SK-N-SH (cell line): ENCODE measurements around the gene PEPD. TPM values are rescaled to one million over a fixed set of nuclear protein-coding genes. Genes with fewer than 3 reads are reported as not detected.
"Not testable (repeated sequence)": the region's sequence is repeated elsewhere in the genome, so short reads cannot be mapped to it uniquely, and the experiment has no call there.

Source experiments
- CTCF ChIA-PET: fragments of 300-600, 350-600 bp; formaldehyde crosslinking; extraction: SDS; loops from one replicate; lab custom pipeline; 2021; lab: Yijun Ruan, JAX
- POLR2A ChIA-PET: fragments of 350-600 bp; sonication (Branson Sonifier 250); formaldehyde crosslinking; extraction: SDS; loops from one replicate; lab custom pipeline; 2020; ENCODE audit warnings: antibody characterized with exemption, inconsistent platforms; lab: Yijun Ruan, JAX
- DNase-seq: peaks from one replicate; pipeline ENCODE4 v3.0.0; 2012
- H2AFZ ChIP-seq: fragments of 200-600 bp; sonication (generic); 2 replicates; pipeline ENCODE4 v1.8.1; 2016; ENCODE audit warnings: antibody characterized with exemption, mild to moderate bottlenecking, low read depth
- H3F3A ChIP-seq: fragments of 200-600 bp; sonication (generic); replicated peaks from 2 replicates; pipeline ENCODE3; 2016; ENCODE audit warnings: antibody characterized with exemption, mild to moderate bottlenecking; ENCODE audit not compliant: insufficient read depth
- H3K27ac ChIP-seq, 2 experiments: fragments of 200-500 bp in 1 of 2; fragments of 200-600 bp in 1 of 2; sonication (Bioruptor generic) in 1 of 2; sonication (generic), shearing (Covaris generic) in 1 of 2; 2 replicates each; pipeline versions ENCODE4 v1.5.1 to v1.6.1; 2014 to 2016; ENCODE audit warnings: low read depth in 2 of 2, inconsistent platforms in 1 of 2, low read length in 1 of 2, mild to moderate bottlenecking in 1 of 2, mixed read lengths in 1 of 2
- H3K27me3 ChIP-seq: fragments of 200-600 bp; sonication (generic), shearing (Covaris generic); 2 replicates; pipeline ENCODE4 v1.6.1; 2016; ENCODE audit warnings: mixed run types; ENCODE audit not compliant: insufficient read depth
- H3K36me3 ChIP-seq, 2 experiments: fragments of 200-500 bp in 1 of 2; fragments of 200-600 bp in 1 of 2; sonication (Bioruptor generic) in 1 of 2; sonication (generic) in 1 of 2; replicated peaks in 1 of 2; 2 replicates each; pipeline versions ENCODE3 to v1.5.1; 2014 to 2016; ENCODE audit warnings: low read length in 1 of 2, mild to moderate bottlenecking in 1 of 2; ENCODE audit not compliant: insufficient read depth in 2 of 2, control insufficient read depth in 1 of 2
- H3K4me1 ChIP-seq, 2 experiments: fragments of 200-500 bp in 1 of 2; fragments of 200-600 bp in 1 of 2; sonication (Bioruptor generic) in 1 of 2; sonication (generic), shearing (Covaris generic) in 1 of 2; 2 replicates each; pipeline versions ENCODE4 v1.5.1 to v1.6.1; 2014 to 2016; ENCODE audit warnings: low read depth in 1 of 2, low read length in 1 of 2, mixed run types in 1 of 2; ENCODE audit not compliant: insufficient read depth in 2 of 2, control insufficient read depth in 1 of 2
- H3K4me2 ChIP-seq: fragments of 200-600 bp; sonication (generic), shearing (Covaris generic); 2 replicates; pipeline ENCODE4 v1.6.1; 2017; ENCODE audit warnings: mixed run types
- H3K4me3 ChIP-seq, 2 experiments: fragments of 200-500 bp in 1 of 2; fragments of 200-600 bp in 1 of 2; sonication (Bioruptor generic) in 1 of 2; sonication (generic), shearing (Covaris generic) in 1 of 2; 2 replicates each; pipeline versions ENCODE4 v1.5.1 to v1.8.1; 2014 to 2016; ENCODE audit warnings: low read depth in 2 of 2, inconsistent platforms in 1 of 2, low read length in 1 of 2, mild to moderate bottlenecking in 1 of 2, mixed read lengths in 1 of 2, moderate library complexity in 1 of 2
- H3K79me2 ChIP-seq: fragments of 200-600 bp; sonication (generic); 2 replicates; pipeline ENCODE4 v1.8.1; 2017; ENCODE audit warnings: mild to moderate bottlenecking; ENCODE audit not compliant: insufficient read depth
- H3K9ac ChIP-seq: fragments of 200-600 bp; sonication (generic); 2 replicates; pipeline ENCODE4 v1.6.1; 2017; ENCODE audit warnings: mixed run types
- H3K9me2 ChIP-seq: fragments of 200-600 bp; sonication (generic); 2 replicates; pipeline ENCODE4 v1.6.1; 2017; ENCODE audit warnings: mixed run types
- H3K9me3 ChIP-seq: fragments of 200-600 bp; sonication (generic); 2 replicates; pipeline ENCODE4 v1.6.1; 2017; ENCODE audit warnings: mixed run types, mild to moderate bottlenecking, moderate library complexity
- H4K20me1 ChIP-seq: fragments of 200-600 bp; sonication (generic); 2 replicates; pipeline ENCODE4 v1.6.1; 2017; ENCODE audit warnings: mild to moderate bottlenecking, mixed run types; ENCODE audit not compliant: insufficient read depth
- CHD2 ChIP-seq: fragments of 150-350 bp; IDR thresholded peaks from 2 replicates; pipeline ENCODE4 v1.6.1; 2018; ENCODE audit warnings: low read length; ENCODE audit not compliant: partially characterized antibody
- CTCF ChIP-seq: fragments of 200-600 bp; sonication (generic); IDR thresholded peaks from 2 replicates; pipeline ENCODE4 v1.6.1; 2017; ENCODE audit warnings: antibody characterized with exemption, mild to moderate bottlenecking, moderate library complexity
- EZH2phosphoT487 ChIP-seq: fragments of 200-600 bp; sonication (generic); IDR thresholded peaks from 2 replicates; pipeline ENCODE4 v1.6.1; 2017; ENCODE audit warnings: low read depth, mixed run types, mild to moderate bottlenecking, antibody characterized with exemption, moderate library complexity, borderline replicate concordance
- FOSL2 ChIP-seq: IDR thresholded peaks from 2 replicates; pipeline ENCODE4 v1.4.0; 2012; ENCODE audit warnings: low read depth, mild to moderate bottlenecking, moderate library complexity, borderline replicate concordance
- GABPA ChIP-seq: IDR thresholded peaks from 2 replicates; pipeline ENCODE4 v1.4.0; 2012; ENCODE audit warnings: low read depth, mild to moderate bottlenecking
- GATA2 ChIP-seq: sonication (generic); formaldehyde crosslinking; IDR thresholded peaks from 2 replicates; pipeline ENCODE4 v1.5.0; 2020; ENCODE audit warnings: mild to moderate bottlenecking, missing genetic modification reagents
- IRF3 ChIP-seq: fragments of 150-350 bp; IDR thresholded peaks from 2 replicates; pipeline ENCODE4 v1.6.1; 2016; ENCODE audit warnings: mild to moderate bottlenecking, low read depth, low read length
- MAX ChIP-seq: IDR thresholded peaks from 2 replicates; pipeline ENCODE4 v1.4.0; 2012; ENCODE audit warnings: low read depth
- NFIC ChIP-seq: IDR thresholded peaks from 2 replicates; pipeline ENCODE4 v1.4.0; 2012; ENCODE audit warnings: borderline replicate concordance
- NRF1 ChIP-seq: IDR thresholded peaks from 2 replicates; pipeline ENCODE4 v1.6.1; 2012; ENCODE audit warnings: low read depth, mild to moderate bottlenecking, low read length
- PBX3 ChIP-seq: IDR thresholded peaks from 2 replicates; pipeline ENCODE4; 2012
- POLR2AphosphoS5 ChIP-seq: IDR thresholded peaks from 2 replicates; pipeline ENCODE4 v1.6.1; 2012; ENCODE audit warnings: low read depth, low read length
- REST ChIP-seq: IDR thresholded peaks from 2 replicates; pipeline ENCODE4 v1.6.1; 2012; ENCODE audit warnings: mild to moderate bottlenecking, low read depth, low read length, moderate library complexity
- RFX5 ChIP-seq: IDR thresholded peaks from 2 replicates; pipeline ENCODE4 v1.6.1; 2012; ENCODE audit warnings: mild to moderate bottlenecking, improper control_type of control experiment, low read length
- RXRA ChIP-seq: IDR thresholded peaks from 2 replicates; pipeline ENCODE4 v1.4.0; 2012; ENCODE audit warnings: low read depth, mild to moderate bottlenecking, borderline replicate concordance
- SMC3 ChIP-seq: IDR thresholded peaks from 2 replicates; pipeline ENCODE4 v1.6.1; 2012; ENCODE audit warnings: low read depth, low read length, improper control_type of control experiment
- TAF1 ChIP-seq: IDR thresholded peaks from 2 replicates; pipeline ENCODE4 v1.6.1; 2012; ENCODE audit warnings: low read depth, mild to moderate bottlenecking, low read length, moderate library complexity, borderline replicate concordance
- TCF12 ChIP-seq: IDR thresholded peaks from 2 replicates; pipeline ENCODE4 v1.4.0; 2012
- USF2 ChIP-seq: fragments of 150-350 bp; IDR thresholded peaks from 2 replicates; pipeline ENCODE4 v1.6.1; 2017; ENCODE audit warnings: antibody characterized with exemption, low read length, low read depth, borderline replicate concordance
- YY1 ChIP-seq: IDR thresholded peaks from 2 replicates; pipeline ENCODE4 v1.4.0; 2012; ENCODE audit warnings: low read depth, mild to moderate bottlenecking
- WGBS: methylation state at CpG from one replicate; pipeline ENCODE4 v1.1.6; 2017; ENCODE audit warnings: low lambda C conversion rate; 5-methylcytosine and 5-hydroxymethylcytosine counted together
- polyA plus RNA-seq, 3 experiments: library from polyadenylated mRNA; depleted of rRNA; stranded (reverse); fragments of >200 nt; gene quantifications; 2 replicates each; pipeline ENCODE4 v1.2.3, GENCODE V29; 2012

Gene PEPD
- polyA plus RNA-seq, 1 of the 3 experiments (the other 2 are of a cell fraction): 88.9 TPM

- Histone ChIP-seq H3K4me3 (no peak overlapping the region), H3K4me2 (no peak overlapping the region), H3K9me3 (no peaks in the 10 kb centered on the region; the same call in 1 of the 2 replicates), H3F3A (no peaks in the 10 kb centered on the region), H3K79me2 (no peaks in the 10 kb centered on the region), H3K27ac (no peak overlapping the region), H3K4me1 (no peaks in the 10 kb centered on the region; a peak in 1 of 4 replicates), H4K20me1 (no peaks in the 10 kb centered on the region), H3K9ac (no peak overlapping the region), H3K9me2 (no peaks in the 10 kb centered on the region), H2AFZ (no peak overlapping the region), H3K27me3 (no peaks in the 10 kb centered on the region), H3K36me3 (no peaks in the 10 kb centered on the region)
- TF ChIP-seq TAF1 (no peak), SMC3 (no peak), GABPA (no peak), YY1 (no peak), GATA2 (no peak), RFX5 (no peak), FOSL2 (no peak), POLR2AphosphoS5 (no peak), CTCF (no peak), IRF3 (no peak), TCF12 (no peak), CHD2 (no peak), NFIC (no peak), MAX (no peak), EZH2phosphoT487 (no peak), RXRA (no peak), NRF1 (no peak), USF2 (no peak), PBX3 (no peak), REST (no peak)
- 33% methylated on average over 2 of the region's 7 CpGs for WGBS
- DNase-seq: no peak
- POLR2A ChIA-PET: no interaction called here
- CTCF ChIA-PET: interaction anchor here (0.6 to 1.2 kb wide), 3 partner anchors 18 to 209 kb away, joined by 3 to 4 read pairs (median 3); no protein-coding TSS in a partner anchor
Measured at GRCh38 chr19:33562636-33563035, 41.0 kb upstream of the PEPD start.

- H3K27ac ChIP-seq, H3K9me2 ChIP-seq, H3F3A ChIP-seq, H3K4me3 ChIP-seq, DNase-seq, H2AFZ ChIP-seq, H3K4me1 ChIP-seq, H3K27me3 ChIP-seq, H4K20me1 ChIP-seq, H3K79me2 ChIP-seq, H3K9ac ChIP-seq, H3K36me3 ChIP-seq, H3K4me2 ChIP-seq, H3K9me3 ChIP-seq, POLR2A ChIA-PET: not testable (repeated sequence)
- CTCF ChIA-PET: interaction anchor here (0.7 kb wide), 1 partner anchor 51 kb away, joined by 3 read pairs; no protein-coding TSS in a partner anchor
- 29% methylated on average over 5 of the region's 5 CpGs for WGBS
Measured at GRCh38 chr19:33561666-33562065, 40.1 kb upstream of the PEPD start.
